ENCODE data around the gene IGIP. TPM values are rescaled to one million over a fixed set of nuclear protein-coding genes. Genes with fewer than 3 reads are reported as not detected.

IGIP gene
- polyA plus RNA-seq (2013, experiment 1 of 2) = 0.15 TPM
- polyA plus RNA-seq (2013, experiment 2 of 2) = 0.13 TPM

DNA sequence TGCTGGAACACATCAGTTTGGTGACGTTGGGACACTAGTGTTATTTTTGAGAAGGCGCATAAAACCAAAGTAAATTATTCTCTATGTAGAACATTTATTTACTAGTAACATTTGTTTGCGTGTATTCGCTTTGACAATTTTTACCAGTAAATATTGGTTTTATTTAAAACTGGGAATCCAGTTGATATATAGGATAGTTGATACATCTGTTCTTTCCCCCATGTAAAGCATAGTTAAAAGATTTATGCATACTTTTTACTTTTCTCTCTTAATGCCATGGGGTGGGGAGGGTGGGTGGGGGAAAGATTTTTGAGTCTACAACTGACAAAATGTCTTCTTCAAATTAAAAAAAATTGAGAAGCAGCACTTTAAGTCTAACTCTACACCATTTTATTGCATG lies at the start of gene IGIP:
IGIP (plus strand) TSS at position 301 of the 400 bp plus-strand sequence. CDS start 2,540 bp downstream, outside the sequence.
- Histone ChIP-seq H3K4me3 (ENCODE audit: low read length) (no peak within 1 kb of the TSS), H3K27ac (ENCODE audit: low read depth, low read length) (no peak within 1 kb of the TSS), H3K4me1 (ENCODE audit: insufficient read depth, low read length) (no peaks in the 10 kb centered on the region), H3K9me3 (ENCODE audit: insufficient read depth, low read depth, low read length) (no peaks in the 10 kb centered on the region), H3K9ac (ENCODE audit: low read depth, low read length) (no peak within 1 kb of the TSS), H3K36me3 (ENCODE audit: insufficient read depth, low read length) (no peaks in the 10 kb centered on the region), H3K27me3 (ENCODE audit: insufficient read depth, low read length) (0 out of 2 replicates have a peak, but pooled peaks cover 2% of the 10 kb centered on the region)
- 86% methylated on average over 1 of the region's 4 CpGs for WGBS

DNA sequence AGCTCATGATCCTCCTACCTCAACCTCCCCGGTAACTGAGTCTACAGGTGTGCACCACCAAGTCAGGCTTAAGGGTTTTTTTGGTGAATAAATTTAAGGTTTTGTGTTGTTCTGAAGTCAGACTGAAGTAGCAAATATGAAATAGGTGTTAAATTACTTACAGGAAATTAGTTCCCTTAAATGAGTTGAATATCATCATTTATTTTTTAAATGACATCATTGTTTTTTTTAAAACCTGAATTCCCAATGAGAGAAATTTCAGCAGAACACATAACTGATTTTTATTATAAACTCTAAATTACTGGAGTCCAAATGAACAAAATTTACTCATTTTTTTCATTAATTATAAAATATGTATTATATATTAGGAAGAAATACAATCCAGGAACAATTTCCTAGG lies 49.6 kb upstream of the IGIP start:
- no peaks in the 10 kb centered on the region for H3K4me1 ChIP-seq (ENCODE audit: insufficient read depth, low read length)
- H3K4me3 ChIP-seq (ENCODE audit: low read length) = no peak overlapping the region
- no peaks in the 10 kb centered on the region for H3K36me3 ChIP-seq (ENCODE audit: insufficient read depth, low read length)
- no peaks in the 10 kb centered on the region for H3K9me3 ChIP-seq (ENCODE audit: insufficient read depth, low read depth, low read length)
- no peak overlapping the region for H3K9ac ChIP-seq (ENCODE audit: low read depth, low read length)
- peaks cover 16% of the 10 kb centered on the region for H3K27me3 ChIP-seq (ENCODE audit: insufficient read depth, low read length)
- WGBS = 100% methylated on average over 1 of the region's 1 CpG
- no peak overlapping the region for H3K27ac ChIP-seq (ENCODE audit: low read depth, low read length)

DNA sequence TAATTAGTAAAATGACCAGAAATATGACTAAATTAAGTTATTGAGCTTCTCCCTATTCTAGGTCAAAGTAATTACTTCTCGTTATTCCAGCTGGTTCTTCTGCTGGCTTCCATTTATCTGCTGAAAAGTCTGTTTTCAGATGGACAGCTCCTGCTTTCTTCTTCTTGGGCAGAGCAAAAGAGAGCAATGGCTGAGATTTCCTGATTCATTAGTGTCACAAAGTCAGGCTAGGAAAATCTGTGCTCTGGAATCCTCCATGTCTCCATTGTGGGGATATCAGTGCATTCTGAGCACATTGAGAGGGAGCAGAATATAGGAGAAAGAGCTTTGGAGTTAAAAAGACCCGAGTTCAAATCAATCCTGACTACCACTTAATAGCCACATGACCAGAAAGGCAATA lies 48.9 kb upstream of the IGIP start:
- WGBS = 80% methylated on average over 2 of the region's 2 CpGs
- H3K27ac ChIP-seq (ENCODE audit: low read depth, low read length) = no peak overlapping the region
- H3K36me3 ChIP-seq (ENCODE audit: insufficient read depth, low read length) = no peaks in the 10 kb centered on the region
- H3K4me3 ChIP-seq (ENCODE audit: low read length) = no peak overlapping the region
- no peak overlapping the region for H3K9ac ChIP-seq (ENCODE audit: low read depth, low read length)
- H3K9me3 ChIP-seq (ENCODE audit: insufficient read depth, low read depth, low read length) = no peaks in the 10 kb centered on the region
- no peaks in the 10 kb centered on the region for H3K4me1 ChIP-seq (ENCODE audit: insufficient read depth, low read length)
- peaks cover 16% of the 10 kb centered on the region for H3K27me3 ChIP-seq (ENCODE audit: insufficient read depth, low read length)

DNA sequence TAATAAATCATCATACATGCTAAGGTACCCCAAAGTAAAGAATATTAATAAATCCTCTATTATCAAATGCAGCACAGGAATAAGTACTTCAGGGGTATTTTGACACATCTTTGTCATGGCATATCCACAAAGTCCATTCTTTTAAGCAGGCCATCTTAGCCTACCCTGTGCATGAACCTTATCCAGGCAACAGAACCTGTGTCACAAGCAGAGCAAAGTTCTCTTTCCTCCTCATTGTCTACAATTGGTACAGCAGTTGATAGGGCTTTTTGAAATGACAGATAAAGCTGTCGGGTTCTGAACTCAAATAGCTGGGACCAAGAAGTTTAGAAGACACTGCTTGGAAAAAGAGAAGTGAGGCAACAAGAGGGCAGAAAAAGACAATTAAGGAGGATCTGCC lies 42.6 kb upstream of the IGIP start:
- 78% methylated on average over 1 of the region's 1 CpG for WGBS
- peaks cover 30% of the 10 kb centered on the region for H3K27me3 ChIP-seq (ENCODE audit: insufficient read depth, low read length)
- H3K9me3 ChIP-seq (ENCODE audit: insufficient read depth, low read depth, low read length) = no peaks in the 10 kb centered on the region
- H3K4me3 ChIP-seq (ENCODE audit: low read length) = no peak overlapping the region
- H3K36me3 ChIP-seq (ENCODE audit: insufficient read depth, low read length) = no peaks in the 10 kb centered on the region
- no peaks in the 10 kb centered on the region for H3K4me1 ChIP-seq (ENCODE audit: insufficient read depth, low read length)
- H3K9ac ChIP-seq (ENCODE audit: low read depth, low read length) = no peak overlapping the region
- H3K27ac ChIP-seq (ENCODE audit: low read depth, low read length) = no peak overlapping the region

DNA sequence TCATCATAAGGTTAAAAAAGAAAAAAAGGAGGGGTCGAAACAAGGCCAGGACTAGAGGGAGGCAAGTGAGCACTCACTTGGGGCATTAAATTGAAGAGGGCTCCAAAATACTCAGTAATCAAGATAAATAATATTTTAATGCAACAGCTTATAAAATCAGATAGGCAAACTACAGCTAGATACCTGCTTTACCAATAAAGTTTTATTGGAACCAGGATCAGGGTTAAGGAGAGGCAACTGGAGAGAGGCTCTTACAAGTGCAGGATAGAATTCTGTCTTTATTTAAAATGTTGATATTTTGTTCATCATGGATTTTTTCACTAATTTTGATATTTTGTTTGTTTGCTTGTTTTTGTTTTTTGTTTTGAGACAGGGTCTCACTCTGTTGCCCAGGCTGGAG lies 42.1 kb upstream of the IGIP start:
- H3K36me3 ChIP-seq (ENCODE audit: insufficient read depth, low read length) = no peaks in the 10 kb centered on the region
- WGBS = no CpG with 5 or more reads among the region's 1 CpG
- no peak overlapping the region for H3K9ac ChIP-seq (ENCODE audit: low read depth, low read length)

DNA sequence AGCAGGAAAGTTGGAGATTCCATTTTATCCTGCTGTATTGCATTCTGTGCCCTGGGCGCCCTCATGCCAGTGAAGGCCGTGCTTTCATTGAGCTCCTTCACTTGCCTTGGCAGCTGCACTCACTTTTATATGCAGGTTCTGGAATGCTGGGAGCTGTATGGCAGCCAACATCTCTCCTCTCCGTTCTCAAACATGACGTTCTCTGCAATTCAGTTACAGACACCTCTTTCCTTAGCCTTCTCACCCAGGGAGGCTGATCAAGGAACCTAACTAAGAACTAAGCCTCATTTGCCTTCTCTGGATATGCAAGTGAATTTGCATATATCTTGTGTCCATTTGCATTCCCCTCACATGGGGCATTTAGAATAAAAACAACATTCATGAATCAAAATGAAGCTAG lies 41.2 kb upstream of the IGIP start:
- H3K9ac ChIP-seq (ENCODE audit: low read depth, low read length) = no peak overlapping the region
- H3K4me1 ChIP-seq (ENCODE audit: insufficient read depth, low read length) = no peaks in the 10 kb centered on the region
- H3K36me3 ChIP-seq (ENCODE audit: insufficient read depth, low read length) = no peaks in the 10 kb centered on the region
- H3K4me3 ChIP-seq (ENCODE audit: low read length) = no peak overlapping the region
- H3K9me3 ChIP-seq (ENCODE audit: insufficient read depth, low read depth, low read length) = no peaks in the 10 kb centered on the region
- H3K27ac ChIP-seq (ENCODE audit: low read depth, low read length) = no peak overlapping the region
- 57% methylated on average over 4 of the region's 4 CpGs for whole genome bisulfite sequencing
- peaks cover 30% of the 10 kb centered on the region for H3K27me3 ChIP-seq (ENCODE audit: insufficient read depth, low read length)

More for the DNA sequence above, 42.1 kb upstream of the IGIP start:
- Histone ChIP-seq H3K4me3 (ENCODE audit: low read length) (no peak overlapping the region), H3K27me3 (ENCODE audit: insufficient read depth, low read length) (peaks cover 30% of the 10 kb centered on the region), H3K4me1 (ENCODE audit: insufficient read depth, low read length) (no peaks in the 10 kb centered on the region), H3K27ac (ENCODE audit: low read depth, low read length) (no peak overlapping the region), H3K9me3 (ENCODE audit: insufficient read depth, low read depth, low read length) (no peaks in the 10 kb centered on the region)

DNA sequence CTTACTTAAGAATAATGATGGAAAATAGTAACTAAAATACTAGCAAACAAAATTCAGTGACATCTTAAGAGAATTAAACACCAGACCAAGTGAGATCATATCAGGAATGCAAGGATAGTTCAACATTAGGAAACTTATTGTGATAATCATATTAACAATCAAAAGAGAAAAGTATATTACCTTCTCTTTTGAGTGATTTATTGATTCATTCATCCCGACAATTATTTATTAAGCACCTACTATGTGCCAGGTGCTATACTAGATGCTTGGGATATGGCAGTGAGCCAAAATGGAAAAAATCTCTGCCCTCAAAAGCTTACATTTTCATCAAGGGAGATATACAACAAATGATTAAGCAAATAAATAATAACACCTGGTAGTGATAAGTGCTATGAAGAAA lies 35.5 kb upstream of the IGIP start:
- H3K4me3 ChIP-seq (ENCODE audit: low read length) = no peak overlapping the region
- H3K9ac ChIP-seq (ENCODE audit: low read depth, low read length) = no peak overlapping the region
- H3K27ac ChIP-seq (ENCODE audit: low read depth, low read length) = no peak overlapping the region
- no peaks in the 10 kb centered on the region for H3K36me3 ChIP-seq (ENCODE audit: insufficient read depth, low read length)
- peaks cover 34% of the 10 kb centered on the region for H3K27me3 ChIP-seq (ENCODE audit: insufficient read depth, low read length)
- H3K4me1 ChIP-seq (ENCODE audit: insufficient read depth, low read length) = no peaks in the 10 kb centered on the region
- WGBS = no CpG with 5 or more reads among the region's 1 CpG
- no peaks in the 10 kb centered on the region for H3K9me3 ChIP-seq (ENCODE audit: insufficient read depth, low read depth, low read length)

DNA sequence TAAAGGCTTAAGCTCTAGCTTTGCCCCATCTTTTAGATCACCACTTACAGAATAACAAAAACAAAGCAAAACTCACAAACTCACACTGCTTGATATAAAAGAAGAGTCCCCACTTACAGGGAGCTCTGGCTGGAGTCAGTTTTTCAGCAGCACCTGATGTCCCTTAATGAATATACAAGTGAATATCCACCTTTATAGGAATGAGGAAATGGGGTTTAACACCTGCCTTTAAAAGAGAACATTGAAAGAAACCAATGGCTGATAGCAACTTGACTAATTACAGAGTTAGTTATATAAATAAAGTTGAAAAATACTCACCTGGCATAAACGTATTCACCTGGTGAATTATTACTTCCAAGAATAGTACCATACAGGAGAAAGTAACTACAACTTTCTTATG lies 32.6 kb upstream of the IGIP start:
- H3K9me3 ChIP-seq (ENCODE audit: insufficient read depth, low read depth, low read length) = no peaks in the 10 kb centered on the region
- H3K4me3 ChIP-seq (ENCODE audit: low read length) = no peak overlapping the region
- H3K4me1 ChIP-seq (ENCODE audit: insufficient read depth, low read length) = no peaks in the 10 kb centered on the region
- no CpG with 5 or more reads among the region's 1 CpG for WGBS
- H3K27me3 ChIP-seq (ENCODE audit: insufficient read depth, low read length) = peaks cover 34% of the 10 kb centered on the region
- H3K9ac ChIP-seq (ENCODE audit: low read depth, low read length) = no peak overlapping the region
- H3K27ac ChIP-seq (ENCODE audit: low read depth, low read length) = no peak overlapping the region
- no peaks in the 10 kb centered on the region for H3K36me3 ChIP-seq (ENCODE audit: insufficient read depth, low read length)

DNA sequence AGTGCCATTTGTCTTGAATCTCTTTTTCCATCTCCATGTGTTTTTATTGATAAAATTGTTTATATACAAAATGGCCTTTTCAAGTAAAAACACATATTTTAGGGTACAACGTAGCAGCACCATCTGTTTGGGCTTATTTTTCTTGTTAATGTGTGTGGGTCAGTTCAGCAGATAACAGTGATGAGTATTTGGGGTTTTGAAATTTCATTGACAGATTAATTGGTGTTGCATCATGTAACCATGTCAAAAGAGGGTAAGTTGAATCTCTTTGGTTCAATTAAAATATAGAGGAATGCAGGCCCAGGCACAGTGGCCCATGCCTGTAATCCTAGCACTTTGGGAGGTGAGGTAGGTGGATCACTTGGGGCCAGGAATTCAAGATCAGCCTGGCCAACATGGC lies 31.9 kb upstream of the IGIP start:
- H3K9ac ChIP-seq (ENCODE audit: low read depth, low read length) = no peak overlapping the region
- no peaks in the 10 kb centered on the region for H3K36me3 ChIP-seq (ENCODE audit: insufficient read depth, low read length)
- H3K4me1 ChIP-seq (ENCODE audit: insufficient read depth, low read length) = no peaks in the 10 kb centered on the region
- H3K4me3 ChIP-seq (ENCODE audit: low read length) = no peak overlapping the region
- H3K27ac ChIP-seq (ENCODE audit: low read depth, low read length) = no peak overlapping the region
- H3K9me3 ChIP-seq (ENCODE audit: insufficient read depth, low read depth, low read length) = no peaks in the 10 kb centered on the region
- H3K27me3 ChIP-seq (ENCODE audit: insufficient read depth, low read length) = peaks cover 34% of the 10 kb centered on the region
- WGBS = 82% methylated on average over 1 of the region's 1 CpG

DNA sequence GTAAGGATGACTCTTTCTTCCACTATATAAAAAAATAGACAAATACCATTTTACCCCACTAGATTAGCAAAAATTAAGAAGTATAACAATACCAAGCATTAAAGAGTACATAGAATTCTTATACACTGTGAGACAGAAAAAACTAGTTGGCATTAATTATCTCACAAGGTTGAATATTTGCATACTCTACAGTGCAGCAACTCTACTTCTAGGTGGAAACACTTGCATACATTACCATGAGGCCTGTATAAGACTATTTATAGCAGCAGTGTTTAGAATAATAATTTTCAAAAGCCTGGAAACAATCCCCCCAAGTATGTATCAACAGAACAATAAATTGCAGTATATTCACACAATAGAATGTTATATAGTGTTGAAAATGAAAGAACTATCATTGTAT lies 30.8 kb upstream of the IGIP start:
- Histone ChIP-seq H3K27ac (ENCODE audit: low read depth, low read length) (no peak overlapping the region), H3K36me3 (ENCODE audit: insufficient read depth, low read length) (no peaks in the 10 kb centered on the region), H3K4me3 (ENCODE audit: low read length) (no peak overlapping the region), H3K27me3 (ENCODE audit: insufficient read depth, low read length) (peaks cover 37% of the 10 kb centered on the region), H3K4me1 (ENCODE audit: insufficient read depth, low read length) (no peaks in the 10 kb centered on the region), H3K9ac (ENCODE audit: low read depth, low read length) (no peak overlapping the region), H3K9me3 (ENCODE audit: insufficient read depth, low read depth, low read length) (no peaks in the 10 kb centered on the region)

DNA sequence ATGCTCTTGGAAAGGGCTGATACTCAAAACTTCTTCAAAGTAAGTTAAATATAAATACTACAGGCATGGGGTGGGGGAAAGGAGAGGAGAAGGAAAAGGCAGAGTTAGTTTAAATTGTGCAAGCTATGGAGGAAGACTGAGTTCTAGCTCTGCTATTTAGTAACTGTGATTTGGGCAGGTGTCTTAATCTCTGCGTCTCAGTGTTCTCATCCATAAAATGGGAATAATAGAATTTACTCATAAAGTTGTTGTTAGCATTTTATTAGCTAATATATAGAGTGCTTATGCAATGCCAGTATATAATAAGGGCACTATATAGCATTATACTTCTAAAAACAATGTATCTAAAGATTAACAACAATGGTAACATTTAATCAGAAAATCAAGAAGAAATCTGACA lies 24.6 kb upstream of the IGIP start:
- Histone ChIP-seq H3K4me3 (ENCODE audit: low read length) (no peak overlapping the region), H3K4me1 (ENCODE audit: insufficient read depth, low read length) (no peaks in the 10 kb centered on the region), H3K27me3 (ENCODE audit: insufficient read depth, low read length) (peaks cover 68% of the 10 kb centered on the region), H3K27ac (ENCODE audit: low read depth, low read length) (no peak overlapping the region), H3K9ac (ENCODE audit: low read depth, low read length) (no peak overlapping the region), H3K36me3 (ENCODE audit: insufficient read depth, low read length) (no peaks in the 10 kb centered on the region), H3K9me3 (ENCODE audit: insufficient read depth, low read depth, low read length) (no peaks in the 10 kb centered on the region)
- WGBS = no CpG with 5 or more reads among the region's 1 CpG

DNA sequence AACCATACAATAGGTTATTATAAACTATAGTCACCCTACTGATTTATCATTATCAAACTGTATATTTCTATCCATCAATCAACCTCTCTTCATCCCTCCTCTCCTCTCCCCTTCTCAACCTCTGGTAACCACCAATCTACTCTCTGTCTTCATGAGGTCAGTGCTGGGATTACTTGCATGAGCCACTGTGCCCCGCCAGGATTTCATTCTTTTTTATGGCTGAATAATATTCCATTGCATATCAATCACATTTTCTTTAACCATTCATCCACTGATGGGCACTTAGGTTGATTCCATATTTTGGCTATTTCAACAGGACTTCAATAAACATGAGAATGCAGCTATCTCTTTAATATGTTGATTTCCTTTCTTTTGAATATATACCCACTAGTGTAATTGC lies 22.6 kb upstream of the IGIP start:
- H3K27me3 ChIP-seq (ENCODE audit: insufficient read depth, low read length) = peaks cover 77% of the 10 kb centered on the region
- WGBS = 64% methylated on average over 1 of the region's 1 CpG

More for the DNA sequence above, 22.6 kb upstream of the IGIP start:
- Histone ChIP-seq H3K4me3 (ENCODE audit: low read length) (no peak overlapping the region), H3K9me3 (ENCODE audit: insufficient read depth, low read depth, low read length) (no peaks in the 10 kb centered on the region), H3K27ac (ENCODE audit: low read depth, low read length) (no peak overlapping the region), H3K4me1 (ENCODE audit: insufficient read depth, low read length) (peaks cover 6% of the 10 kb centered on the region; the same call in 1 of the 2 replicates), H3K36me3 (ENCODE audit: insufficient read depth, low read length) (no peaks in the 10 kb centered on the region), H3K9ac (ENCODE audit: low read depth, low read length) (no peak overlapping the region)

Data from HUES64 (cell line).